IPS-11a (cell line): Measurements from ENCODE around the gene PPP2R2B.

Source experiments
- H3K4me3 ChIP-seq: one replicate; pipeline ENCODE4 v1.5.1; 2013; ENCODE audit warnings: low read depth, low read length, control low read depth

Gene PPP2R2B

GRCh38 chr5:146828385-146828784 lies 50.2 kb downstream of the PPP2R2B start:
- H3K4me3 ChIP-seq: no peak overlapping the region

GRCh38 chr5:146827901-146828300 lies 50.7 kb downstream of the PPP2R2B start:
- H3K4me3 ChIP-seq: no peak overlapping the region

- H3K4me3 ChIP-seq: no peak overlapping the region
Measured at GRCh38 chr5:146825033-146825432, 53.5 kb downstream of the PPP2R2B start.

- H3K4me3 ChIP-seq: no peak overlapping the region
Measured at GRCh38 chr5:146821732-146822131, 56.8 kb downstream of the PPP2R2B start.

- H3K4me3 ChIP-seq: no peak overlapping the region
Measured at GRCh38 chr5:146820987-146821386, 57.6 kb downstream of the PPP2R2B start.

- no peak overlapping the region for H3K4me3 ChIP-seq
Measured at GRCh38 chr5:146818822-146819221, 59.7 kb downstream of the PPP2R2B start.

- H3K4me3 ChIP-seq: no peak overlapping the region
Measured at GRCh38 chr5:146817973-146818372, 60.6 kb downstream of the PPP2R2B start.

- H3K4me3 ChIP-seq: no peak overlapping the region
Measured at GRCh38 chr5:146816775-146817387, 61.7 kb downstream of the PPP2R2B start.

GRCh38 chr5:146815411-146815810 lies 63.1 kb downstream of the PPP2R2B start:
- no peak overlapping the region for H3K4me3 ChIP-seq

- no peak overlapping the region for H3K4me3 ChIP-seq
Measured at GRCh38 chr5:146813346-146814157, 65.0 kb downstream of the PPP2R2B start.

- H3K4me3 ChIP-seq: no peak overlapping the region
Measured at GRCh38 chr5:146805081-146805480, 73.5 kb downstream of the PPP2R2B start.

GRCh38 chr5:146802945-146803522 lies 75.5 kb downstream of the PPP2R2B start:
- H3K4me3 ChIP-seq: no peak overlapping the region

- H3K4me3 ChIP-seq: no peak overlapping the region
Measured at GRCh38 chr5:146799671-146800070, 78.9 kb downstream of the PPP2R2B start.

GRCh38 chr5:146799231-146799630 lies 79.3 kb downstream of the PPP2R2B start:
- H3K4me3 ChIP-seq: no peak overlapping the region

- no peak overlapping the region for H3K4me3 ChIP-seq
Measured at GRCh38 chr5:146797658-146798057, 80.9 kb downstream of the PPP2R2B start.

- no peak overlapping the region for H3K4me3 ChIP-seq
Measured at GRCh38 chr5:146796911-146797310, 81.6 kb downstream of the PPP2R2B start.

- no peak overlapping the region for H3K4me3 ChIP-seq
Measured at GRCh38 chr5:146796144-146796543, 82.4 kb downstream of the PPP2R2B start.

GRCh38 chr5:146794326-146795029 lies 84.1 kb downstream of the PPP2R2B start:
- no peak overlapping the region for H3K4me3 ChIP-seq

- H3K4me3 ChIP-seq: no peak overlapping the region
Measured at GRCh38 chr5:146793709-146794108, 84.8 kb downstream of the PPP2R2B start.

GRCh38 chr5:146791471-146791870 lies 87.1 kb downstream of the PPP2R2B start:
- no peak overlapping the region for H3K4me3 ChIP-seq
